ENCODE data around the gene DYNLT5.

DNA sequence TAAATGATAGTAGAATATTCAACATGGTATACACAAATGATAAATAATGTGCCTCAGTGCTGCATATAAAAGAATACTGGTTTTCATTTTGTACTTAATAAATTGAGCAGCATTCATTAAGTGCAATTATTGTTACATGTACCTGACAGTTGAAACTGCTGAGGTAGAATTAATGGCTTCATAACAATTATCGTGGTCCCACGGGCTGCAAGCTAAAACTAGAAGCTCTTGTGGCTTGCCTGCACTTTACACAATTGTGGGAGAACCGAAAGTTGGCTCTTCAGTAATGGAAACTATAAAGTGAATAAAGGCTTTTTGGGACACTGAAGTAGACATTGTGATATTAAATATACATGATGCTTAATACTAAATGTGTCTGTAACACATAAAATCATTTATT lies 25.6 kb downstream of the DYNLT5 start:
- no peak for TF ChIP-seq ZNF274 (IDR thresholded peaks at IDR 0.05; ENCODE audit: low read depth, low read length)
- no peak for TF ChIP-seq CTCF (IDR thresholded peaks at IDR 0.05 in 2 of 3, conservative IDR thresholded peaks at IDR 0.05 in 1 of 3; ENCODE audit: borderline replicate concordance in 1 of 3, insufficient read depth in 1 of 3, low read depth in 2 of 3, low read length in 2 of 3)
- TF ChIP-seq CEBPB (IDR thresholded peaks at IDR 0.05; ENCODE audit: low read depth): no peak
- no peak for TF ChIP-seq POLR2AphosphoS5 (IDR thresholded peaks at IDR 0.05; ENCODE audit: low read depth, low read length)
- TF ChIP-seq ZFX (IDR thresholded peaks at IDR 0.05): no peak
- TF ChIP-seq, protein P1, sequence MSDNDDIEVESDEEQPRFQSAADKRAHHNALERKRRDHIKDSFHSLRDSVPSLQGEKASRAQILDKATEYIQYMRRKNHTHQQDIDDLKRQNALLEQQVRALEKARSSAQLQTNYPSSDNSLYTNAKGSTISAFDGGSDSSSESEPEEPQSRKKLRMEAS (IDR thresholded peaks at IDR 0.05): no peak
- no peak for TF ChIP-seq POLR2A (IDR thresholded peaks at IDR 0.05; ENCODE audit: borderline replicate concordance, extremely low read depth, insufficient read depth, insufficient read length)
- no peak for TF ChIP-seq EZH2 (IDR thresholded peaks at IDR 0.05)
- no peak for TF ChIP-seq TCF7L2 (IDR thresholded peaks at IDR 0.05; ENCODE audit: borderline replicate concordance, extremely low read depth, insufficient read depth, insufficient read length)
- no peak for TF ChIP-seq SIN3A (IDR thresholded peaks at IDR 0.05; ENCODE audit: low read depth)
- TF ChIP-seq, protein P2, sequence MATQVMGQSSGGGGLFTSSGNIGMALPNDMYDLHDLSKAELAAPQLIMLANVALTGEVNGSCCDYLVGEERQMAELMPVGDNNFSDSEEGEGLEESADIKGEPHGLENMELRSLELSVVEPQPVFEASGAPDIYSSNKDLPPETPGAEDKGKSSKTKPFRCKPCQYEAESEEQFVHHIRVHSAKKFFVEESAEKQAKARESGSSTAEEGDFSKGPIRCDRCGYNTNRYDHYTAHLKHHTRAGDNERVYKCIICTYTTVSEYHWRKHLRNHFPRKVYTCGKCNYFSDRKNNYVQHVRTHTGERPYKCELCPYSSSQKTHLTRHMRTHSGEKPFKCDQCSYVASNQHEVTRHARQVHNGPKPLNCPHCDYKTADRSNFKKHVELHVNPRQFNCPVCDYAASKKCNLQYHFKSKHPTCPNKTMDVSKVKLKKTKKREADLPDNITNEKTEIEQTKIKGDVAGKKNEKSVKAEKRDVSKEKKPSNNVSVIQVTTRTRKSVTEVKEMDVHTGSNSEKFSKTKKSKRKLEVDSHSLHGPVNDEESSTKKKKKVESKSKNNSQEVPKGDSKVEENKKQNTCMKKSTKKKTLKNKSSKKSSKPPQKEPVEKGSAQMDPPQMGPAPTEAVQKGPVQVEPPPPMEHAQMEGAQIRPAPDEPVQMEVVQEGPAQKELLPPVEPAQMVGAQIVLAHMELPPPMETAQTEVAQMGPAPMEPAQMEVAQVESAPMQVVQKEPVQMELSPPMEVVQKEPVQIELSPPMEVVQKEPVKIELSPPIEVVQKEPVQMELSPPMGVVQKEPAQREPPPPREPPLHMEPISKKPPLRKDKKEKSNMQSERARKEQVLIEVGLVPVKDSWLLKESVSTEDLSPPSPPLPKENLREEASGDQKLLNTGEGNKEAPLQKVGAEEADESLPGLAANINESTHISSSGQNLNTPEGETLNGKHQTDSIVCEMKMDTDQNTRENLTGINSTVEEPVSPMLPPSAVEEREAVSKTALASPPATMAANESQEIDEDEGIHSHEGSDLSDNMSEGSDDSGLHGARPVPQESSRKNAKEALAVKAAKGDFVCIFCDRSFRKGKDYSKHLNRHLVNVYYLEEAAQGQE (IDR thresholded peaks at IDR 0.05; ENCODE audit: low read depth): no peak
- no peak for TF ChIP-seq FOSL1 (IDR thresholded peaks at IDR 0.05; ENCODE audit: low read depth)
- no peak for TF ChIP-seq JUND (IDR thresholded peaks at IDR 0.05)
- TF ChIP-seq ELF1 (IDR thresholded peaks at IDR 0.05; ENCODE audit: borderline replicate concordance, low read depth): no peak

Measured in HCT116 (cell line).